BLaER1 treated with 17β-estradiol and CSF1 and Interleukin-3, amounts not matched to agents 10 nM and 100 nM (cell line): ENCODE measurements around the gene ARID2.
A peak's percentile ranks its signal among the peaks of the same experiment; 100 is the strongest.

Source experiments
- H3K27ac ChIP-seq, 11 experiments: shearing (Covaris generic); formaldehyde crosslinking; 2 replicates each; pipeline ENCODE4 v1.8.1; 2022
- H3K27me3 ChIP-seq, 11 experiments: shearing (Covaris generic); formaldehyde crosslinking; 2 replicates each; pipeline ENCODE4 v1.8.1; 2022
- H3K36me3 ChIP-seq, 11 experiments: shearing (Covaris generic); formaldehyde crosslinking; 2 replicates each; pipeline ENCODE4 v1.8.1; 2022
- H3K4me1 ChIP-seq, 10 experiments: shearing (Covaris generic); formaldehyde crosslinking; 2 replicates each; pipeline ENCODE4 v1.8.1; 2022
- H3K4me2 ChIP-seq, 11 experiments: shearing (Covaris generic); formaldehyde crosslinking; 2 replicates each; pipeline ENCODE4 v1.8.1; 2022
- H3K4me3 ChIP-seq, 10 experiments: shearing (Covaris generic); formaldehyde crosslinking; 2 replicates each; pipeline ENCODE4 v1.8.1; 2022
- H3K9ac ChIP-seq, 11 experiments: shearing (Covaris generic); formaldehyde crosslinking; 2 replicates each; pipeline ENCODE4 v1.8.1; 2022
- H3K9me3 ChIP-seq, 11 experiments: shearing (Covaris generic); formaldehyde crosslinking; replicated peaks in 1 of 11; 2 replicates each; pipeline ENCODE4 v1.8.1; 2022
- H4K20me1 ChIP-seq, 11 experiments: shearing (Covaris generic); formaldehyde crosslinking; 2 replicates each; pipeline ENCODE4 v1.8.1; 2022
- Cebpa-rat ChIP-seq, 11 experiments: shearing (Covaris generic); IDR thresholded peaks; 2 replicates each; pipeline ENCODE4 v1.8.1; 2022

Gene ARID2

GRCh38 chr12:45781080-45781479, 51.6 kb downstream of the ARID2 start:
- H3K9ac ChIP-seq, result no peak overlapping the region
- peaks cover 3 to 44% (median 29%) of the 10 kb centered on the region in 11 experiments; a peak in 16 of 22 replicates for H3K36me3 ChIP-seq
- H3K9me3 ChIP-seq, result no peaks in the 10 kb centered on the region
- H3K4me3 ChIP-seq, result no peak overlapping the region
- no peaks in the 10 kb centered on the region for H3K4me1 ChIP-seq
- peaks cover 7 to 95% (median 66%) of the 10 kb centered on the region in 11 experiments; a peak in 20 of 22 replicates for H4K20me1 ChIP-seq
- no peak overlapping the region for H3K4me2 ChIP-seq
- H3K27me3 ChIP-seq, result no peaks in the 10 kb centered on the region
- H3K27ac ChIP-seq, result no peak overlapping the region
- no peak for TF ChIP-seq Cebpa-rat (IDR thresholded peaks at IDR 0.05)

GRCh38 chr12:45785315-45785714, 55.8 kb downstream of the ARID2 start:
- TF ChIP-seq Cebpa-rat (IDR thresholded peaks at IDR 0.05), result no peak

GRCh38 chr12:45789025-45789424, 59.5 kb downstream of the ARID2 start:
- no peak overlapping the region for H3K4me3 ChIP-seq
- peak in 1 of 11 experiments; percentile 29; a peak in 1 of 22 replicates for TF ChIP-seq Cebpa-rat (IDR thresholded peaks at IDR 0.05)
- H3K4me1 ChIP-seq, result peaks cover 6 to 22% (median 13%) of the 10 kb centered on the region in 10 experiments; a peak in 17 of 20 replicates
- H3K9ac ChIP-seq, result no peak overlapping the region
- 0 out of 22 replicates have a peak overlapping the region, but pooled peaks of 1 of the 11 experiments have one; percentile 14 for H3K27ac ChIP-seq
- H3K36me3 ChIP-seq, result peaks cover 3 to 27% (median 19%) of the 10 kb centered on the region in 11 experiments; a peak in 19 of 22 replicates
- peaks cover 0 to 3% (median 0%) of the 10 kb centered on the region in 11 experiments; a peak in 1 of 22 replicates for H3K9me3 ChIP-seq
- H3K4me2 ChIP-seq, result peak overlapping the region in 5 of 11 experiments; percentile 5 to 55 (median 31); a peak in 7 of 22 replicates
- H3K27me3 ChIP-seq, result no peaks in the 10 kb centered on the region
- peaks cover 22 to 100% (median 84%) of the 10 kb centered on the region in 11 experiments; a peak in 20 of 22 replicates for H4K20me1 ChIP-seq

More at GRCh38 chr12:45785315-45785714, 55.8 kb downstream of the ARID2 start:
- Histone ChIP-seq H3K36me3 (peaks cover 3 to 40% (median 25%) of the 10 kb centered on the region in 11 experiments; a peak in 12 of 22 replicates), H3K4me2 (no peak overlapping the region), H3K4me3 (no peak overlapping the region), H3K4me1 (peaks cover 6 to 22% (median 13%) of the 10 kb centered on the region in 10 experiments; a peak in 17 of 20 replicates), H4K20me1 (peaks cover 21 to 100% (median 90%) of the 10 kb centered on the region in 11 experiments; a peak in 20 of 22 replicates), H3K27ac (no peak overlapping the region), H3K27me3 (no peaks in the 10 kb centered on the region), H3K9me3 (no peaks in the 10 kb centered on the region), H3K9ac (no peak overlapping the region)

- no peak overlapping the region for H3K4me2 ChIP-seq
- H3K27ac ChIP-seq, result no peak overlapping the region
- H3K27me3 ChIP-seq, result no peaks in the 10 kb centered on the region
- no peak for TF ChIP-seq Cebpa-rat (IDR thresholded peaks at IDR 0.05)
- H3K9ac ChIP-seq, result no peak overlapping the region
- H3K4me3 ChIP-seq, result no peak overlapping the region
- H3K4me1 ChIP-seq, result peaks cover 0 to 3% (median 0%) of the 10 kb centered on the region in 10 experiments; a peak in 5 of 20 replicates
- H3K36me3 ChIP-seq, result peaks cover 20 to 52% (median 38%) of the 10 kb centered on the region in 11 experiments
- H4K20me1 ChIP-seq, result peaks cover 17 to 89% (median 54%) of the 10 kb centered on the region in 11 experiments; a peak in 18 of 22 replicates
- peaks cover 0 to 12% (median under 1%) of the 10 kb centered on the region in 11 experiments; a peak in 4 of 22 replicates for H3K9me3 ChIP-seq
These were observed 64.9 kb downstream of the ARID2 start for GRCh38 chr12:45794422-45794821.

GRCh38 chr12:45801625-45802024, 72.1 kb downstream of the ARID2 start:
- no peak overlapping the region for H3K27ac ChIP-seq
- H3K4me3 ChIP-seq, result no peak overlapping the region
- H3K4me2 ChIP-seq, result no peak overlapping the region
- no peaks in the 10 kb centered on the region for H3K27me3 ChIP-seq
- H3K9ac ChIP-seq, result no peak overlapping the region
- H3K36me3 ChIP-seq, result peaks cover 21 to 64% (median 39%) of the 10 kb centered on the region in 11 experiments
- no peaks in the 10 kb centered on the region for H3K4me1 ChIP-seq
- peaks cover 0 to 21% (median 9%) of the 10 kb centered on the region in 11 experiments; a peak in 11 of 22 replicates for H3K9me3 ChIP-seq
- H4K20me1 ChIP-seq, result peaks cover 0 to 78% (median 46%) of the 10 kb centered on the region in 11 experiments; a peak in 14 of 22 replicates
- TF ChIP-seq Cebpa-rat (IDR thresholded peaks at IDR 0.05), result no peak

- peaks cover 21 to 63% (median 34%) of the 10 kb centered on the region in 11 experiments for H3K36me3 ChIP-seq
- TF ChIP-seq Cebpa-rat (IDR thresholded peaks at IDR 0.05), result no peak
- no peak overlapping the region for H3K4me2 ChIP-seq
- no peak overlapping the region for H3K9ac ChIP-seq
- H3K27me3 ChIP-seq, result no peaks in the 10 kb centered on the region
- peaks cover 0 to 21% (median 9%) of the 10 kb centered on the region in 11 experiments; a peak in 11 of 22 replicates for H3K9me3 ChIP-seq
- peaks cover 0 to 84% (median 57%) of the 10 kb centered on the region in 11 experiments; a peak in 14 of 22 replicates for H4K20me1 ChIP-seq
- no peak overlapping the region for H3K4me3 ChIP-seq
- no peaks in the 10 kb centered on the region for H3K4me1 ChIP-seq
- H3K27ac ChIP-seq, result no peak overlapping the region
These were observed 73.6 kb downstream of the ARID2 start for GRCh38 chr12:45803111-45803510.

- H3K27me3 ChIP-seq, result no peaks in the 10 kb centered on the region
- no peaks in the 10 kb centered on the region for H3K9me3 ChIP-seq
- no peak overlapping the region for H3K4me3 ChIP-seq
- no peak overlapping the region for H3K9ac ChIP-seq
- TF ChIP-seq Cebpa-rat (IDR thresholded peaks at IDR 0.05), result no peak
- peaks cover 0 to 55% (median 9%) of the 10 kb centered on the region in 11 experiments; a peak in 13 of 22 replicates for H4K20me1 ChIP-seq
- no peak overlapping the region for H3K4me2 ChIP-seq
- H3K4me1 ChIP-seq, result no peaks in the 10 kb centered on the region
- peaks cover 55 to 98% (median 83%) of the 10 kb centered on the region in 11 experiments for H3K36me3 ChIP-seq
- no peak overlapping the region for H3K27ac ChIP-seq
These were observed 87.1 kb downstream of the ARID2 start for GRCh38 chr12:45816652-45817051.

- H3K4me2 ChIP-seq, result no peak overlapping the region
- no peak overlapping the region for H3K27ac ChIP-seq
- TF ChIP-seq Cebpa-rat (IDR thresholded peaks at IDR 0.05), result no peak
- no peak overlapping the region for H3K9ac ChIP-seq
- H3K4me3 ChIP-seq, result no peak overlapping the region
- no peaks in the 10 kb centered on the region for H3K27me3 ChIP-seq
- peaks cover 15 to 30% (median 23%) of the 10 kb centered on the region in 11 experiments for H3K9me3 ChIP-seq
- 0 out of 20 replicates have a peak, but pooled peaks cover 0 to 3% (median 0%) of the 10 kb centered on the region in 10 experiments for H3K4me1 ChIP-seq
- peaks cover 66 to 100% (median 88%) of the 10 kb centered on the region in 11 experiments for H3K36me3 ChIP-seq
- H4K20me1 ChIP-seq, result peaks cover 0 to 11% (median 0%) of the 10 kb centered on the region in 11 experiments; a peak in 4 of 22 replicates
These were observed 98.5 kb downstream of the ARID2 start for GRCh38 chr12:45827974-45828373.

- Histone ChIP-seq H3K4me3 (no peak overlapping the region), H3K9me3 (peaks cover 15 to 30% (median 23%) of the 10 kb centered on the region in 11 experiments), H4K20me1 (peaks cover 0 to 14% (median 0%) of the 10 kb centered on the region in 11 experiments; a peak in 4 of 22 replicates), H3K4me1 (0 out of 20 replicates have a peak, but pooled peaks cover 0 to 3% (median 0%) of the 10 kb centered on the region in 10 experiments), H3K9ac (no peak overlapping the region), H3K4me2 (no peak overlapping the region), H3K36me3 (peaks cover 63 to 100% (median 87%) of the 10 kb centered on the region in 11 experiments), H3K27me3 (no peaks in the 10 kb centered on the region), H3K27ac (no peak overlapping the region)
- no peak for TF ChIP-seq Cebpa-rat (IDR thresholded peaks at IDR 0.05)
These were observed 98.9 kb downstream of the ARID2 start for GRCh38 chr12:45828402-45828801.
